Dermis blood vessel endothelial cell (primary cell): Measurements from ENCODE around the gene KLRD1. TPM values are rescaled to one million over a fixed set of nuclear protein-coding genes. Genes with fewer than 3 reads are reported as not detected.
A peak's percentile ranks its signal among the peaks of the same experiment; 100 is the strongest.
"Not testable (repeated sequence)": the region's sequence is repeated elsewhere in the genome, so short reads cannot be mapped to it uniquely, and the experiment has no call there.

Experiments
- DNase-seq: peaks from one replicate; pipeline ENCODE4 v3.0.0; 2010
- total RNA-seq: library from RNA; depleted of rRNA; stranded (reverse); fragments of >200 nt; gene quantifications from 2 replicates; pipeline ENCODE4 v1.2.3, GENCODE V29; 2014

Gene KLRD1
- total RNA-seq, 1 donor from 2014 or later, result 0.34 TPM

GRCh38 chr12:10339053-10339840, 31.6 kb downstream of the KLRD1 start:
- DNase-seq, result peak; percentile 40

DNA sequence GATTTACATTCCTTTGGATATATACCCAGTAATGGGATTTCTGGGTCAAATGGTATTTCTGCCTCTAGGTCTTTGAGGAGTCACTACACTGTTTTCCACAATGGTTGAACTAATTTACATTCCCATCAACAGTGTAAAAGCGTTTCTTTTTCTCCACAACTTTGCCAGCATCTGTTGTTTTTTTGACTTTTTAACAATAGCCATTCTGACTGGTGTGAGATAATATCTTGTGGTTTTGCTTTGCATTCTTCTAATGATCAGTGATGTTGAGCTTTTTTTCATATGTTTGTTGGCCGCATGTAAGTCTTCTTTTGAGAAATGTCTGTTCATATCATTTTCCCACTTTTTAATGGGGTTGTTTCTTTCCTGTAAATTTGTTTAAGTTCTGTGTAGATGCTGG, 33.3 kb downstream of the KLRD1 start:
- DNase-seq, result peak; percentile 7

DNA sequence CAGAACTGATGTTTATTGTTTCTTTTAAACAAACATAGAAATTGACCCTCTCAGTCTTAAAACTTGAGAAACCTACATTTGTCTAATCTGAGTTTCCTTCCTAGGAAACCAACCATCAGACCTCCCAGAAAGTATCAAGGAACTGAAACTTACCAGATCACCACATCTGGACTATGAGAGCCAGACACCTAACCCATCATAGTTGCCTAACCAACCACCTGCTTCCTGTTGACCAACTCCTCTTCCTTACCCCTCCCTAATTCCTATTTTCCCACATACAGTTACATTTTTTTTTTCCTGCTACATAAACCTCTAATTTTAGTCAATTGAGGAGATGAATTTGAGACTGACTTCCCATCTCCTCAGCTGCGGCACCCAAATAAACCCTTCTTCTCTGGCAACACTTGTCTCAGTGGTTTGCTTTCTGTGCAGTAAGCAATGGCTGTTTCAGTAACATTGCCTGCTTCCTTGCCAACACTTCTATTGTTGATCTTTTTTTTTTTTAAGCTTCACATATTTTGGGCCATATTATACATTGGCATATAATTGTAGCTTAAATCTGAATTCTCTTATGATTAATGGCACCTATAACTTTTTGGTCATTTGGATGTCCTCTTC, 34.3 kb downstream of the KLRD1 start:
- DNase-seq, result no peak

DNA sequence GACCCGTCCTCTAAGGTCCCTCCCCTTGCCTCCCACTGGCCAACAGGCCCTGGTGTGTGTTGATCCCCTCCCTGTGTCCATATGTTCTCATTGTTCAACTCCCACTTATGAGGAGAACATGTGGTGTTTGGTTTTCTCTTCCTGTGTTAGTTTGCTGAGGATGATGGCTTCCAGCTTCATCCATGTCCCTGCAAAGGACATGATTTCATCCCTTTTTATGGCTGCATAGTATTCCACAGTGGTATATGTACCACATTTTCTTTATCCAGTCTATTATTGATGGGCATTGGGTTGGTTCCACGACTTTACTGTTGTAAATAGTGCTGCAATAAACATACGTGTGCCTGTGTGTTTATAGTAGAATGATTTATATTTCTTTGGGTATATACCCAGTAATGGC, 43.8 kb downstream of the KLRD1 start:
- DNase-seq, result not testable (repeated sequence)

DNA sequence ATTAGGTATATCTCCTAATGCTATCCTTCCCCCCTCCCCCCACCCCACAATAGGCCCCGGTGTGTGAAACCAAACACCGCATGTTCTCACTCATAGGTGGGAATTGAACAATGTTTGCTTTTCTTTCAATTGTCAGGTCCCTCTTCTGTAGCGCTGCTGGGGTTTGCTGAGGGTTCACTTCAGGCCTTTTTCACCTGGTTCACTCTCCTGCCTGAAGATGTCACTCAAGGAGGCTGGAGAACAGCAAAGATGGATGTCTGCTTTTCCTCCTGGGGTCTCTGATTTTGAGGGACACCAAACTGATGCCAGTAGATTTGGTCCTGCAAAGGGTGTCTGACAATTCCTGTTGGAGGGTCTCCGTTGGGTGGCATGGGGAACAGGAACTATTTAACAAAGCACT, 46.4 kb downstream of the KLRD1 start:
- DNase-seq, result no peak

DNA sequence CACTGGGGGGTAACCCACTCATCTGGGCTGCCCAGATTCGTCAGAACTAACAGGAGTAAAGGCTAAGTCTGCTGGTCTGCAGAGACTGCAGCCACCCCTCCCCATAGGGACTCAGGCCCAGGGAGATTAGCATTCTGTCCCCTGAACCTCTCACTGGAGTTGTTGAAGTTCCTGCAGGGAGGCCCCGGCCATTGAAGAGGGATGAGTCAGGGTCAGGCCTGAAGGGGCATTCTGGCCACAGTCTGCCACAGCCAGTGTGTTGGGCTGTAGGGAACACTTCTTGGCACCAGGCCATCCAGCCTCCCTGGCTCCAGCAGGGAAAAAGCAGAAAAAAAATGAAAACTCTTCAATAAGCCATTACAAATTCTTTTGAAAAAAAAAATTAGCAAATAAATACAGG, 46.8 kb downstream of the KLRD1 start:
- peak; percentile 51 for DNase-seq

DNA sequence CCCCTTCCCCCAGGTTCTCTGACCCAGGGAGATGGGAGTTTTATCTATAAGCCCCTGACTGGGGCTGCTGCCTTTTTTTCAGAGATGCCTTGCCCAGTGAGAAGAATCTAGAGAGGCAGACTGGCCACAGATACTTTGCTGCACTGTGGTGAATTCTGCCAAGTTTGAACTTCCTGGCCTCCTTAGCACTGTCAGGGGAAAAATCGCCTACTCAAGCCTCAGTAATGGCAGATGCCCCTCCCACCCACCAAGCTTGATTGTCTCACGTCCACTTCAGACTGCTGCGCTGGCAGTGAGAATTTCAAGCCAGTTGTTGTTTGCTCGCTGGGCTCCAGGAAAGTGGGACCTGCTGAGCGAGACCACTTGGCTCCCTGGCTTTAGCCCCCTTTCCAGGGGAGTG, 50.5 kb downstream of the KLRD1 start:
- DNase-seq, result no peak

DNA sequence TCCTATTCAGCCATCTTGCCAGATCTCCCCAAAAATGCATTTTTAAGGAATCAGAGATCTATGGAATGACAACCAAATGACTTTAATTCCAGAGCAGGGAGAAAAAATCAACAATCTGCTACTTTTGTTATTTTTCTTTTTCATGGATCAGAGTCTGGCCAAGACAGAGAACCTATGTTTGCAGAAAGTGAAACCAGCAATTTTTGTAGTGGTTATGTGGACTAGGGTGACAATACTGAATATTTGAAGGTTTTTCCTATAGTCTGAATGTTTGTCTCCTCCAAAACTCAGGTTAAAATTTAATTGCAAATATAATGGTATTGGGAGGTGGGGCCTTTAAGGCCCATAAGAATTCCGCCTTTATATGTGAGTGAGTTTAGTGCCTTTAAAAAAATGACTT, 51.3 kb downstream of the KLRD1 start:
- no peak for DNase-seq

DNA sequence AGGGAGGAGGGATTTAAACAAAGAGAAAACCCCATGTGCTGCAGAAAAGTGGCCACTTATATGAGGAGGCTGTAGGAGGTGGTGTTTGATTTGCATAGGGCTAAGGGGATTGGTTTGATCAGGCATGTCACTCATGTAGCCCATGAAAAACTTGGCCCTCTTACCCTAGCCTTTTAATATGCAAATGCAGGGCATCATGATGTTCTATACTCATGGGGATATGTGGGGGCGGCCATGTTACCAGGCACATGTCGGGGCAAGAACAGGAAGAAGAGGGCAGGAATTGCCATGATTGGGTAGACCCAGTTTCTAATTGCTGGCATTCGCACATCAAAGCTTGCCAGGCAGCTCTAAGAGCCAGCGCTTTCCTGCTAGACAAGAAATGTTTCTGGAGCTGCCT, 53.4 kb downstream of the KLRD1 start:
- no peak for DNase-seq

DNA sequence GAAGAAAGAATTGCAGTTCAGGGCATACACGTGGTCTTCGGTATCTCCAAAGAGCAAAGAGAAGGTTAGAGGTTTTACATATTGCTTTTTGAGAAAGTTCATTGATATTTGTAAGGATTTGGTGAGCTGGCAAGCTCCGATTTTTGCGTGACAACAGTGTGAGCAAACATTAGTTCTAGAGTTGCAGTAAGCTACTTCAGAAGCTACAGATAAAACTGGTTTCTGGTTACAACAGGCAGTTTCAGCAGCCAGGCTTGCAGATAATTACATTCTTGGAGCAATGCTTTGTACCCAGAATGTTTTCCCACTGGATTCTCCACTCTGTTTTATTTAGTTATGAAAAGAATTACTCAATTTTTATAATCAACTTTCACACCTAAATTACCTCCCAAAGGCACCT, 54.0 kb downstream of the KLRD1 start:
- DNase-seq, result no peak

- DNase-seq, result no peak
Observed at GRCh38 chr12:10362325-10362724, 54.7 kb downstream of the KLRD1 start.

GRCh38 chr12:10362828-10363657, 55.4 kb downstream of the KLRD1 start:
- no peak for DNase-seq

- DNase-seq, result no peak
Observed at GRCh38 chr12:10363658-10363913, 55.9 kb downstream of the KLRD1 start.

- peak; percentile 56 for DNase-seq
Observed at GRCh38 chr12:10363914-10364814, 56.5 kb downstream of the KLRD1 start.

GRCh38 chr12:10364815-10365622, 57.3 kb downstream of the KLRD1 start:
- peak; percentile 78 for DNase-seq

- peak; percentile 52 for DNase-seq
Observed at GRCh38 chr12:10365696-10366405, 58.2 kb downstream of the KLRD1 start.

DNA sequence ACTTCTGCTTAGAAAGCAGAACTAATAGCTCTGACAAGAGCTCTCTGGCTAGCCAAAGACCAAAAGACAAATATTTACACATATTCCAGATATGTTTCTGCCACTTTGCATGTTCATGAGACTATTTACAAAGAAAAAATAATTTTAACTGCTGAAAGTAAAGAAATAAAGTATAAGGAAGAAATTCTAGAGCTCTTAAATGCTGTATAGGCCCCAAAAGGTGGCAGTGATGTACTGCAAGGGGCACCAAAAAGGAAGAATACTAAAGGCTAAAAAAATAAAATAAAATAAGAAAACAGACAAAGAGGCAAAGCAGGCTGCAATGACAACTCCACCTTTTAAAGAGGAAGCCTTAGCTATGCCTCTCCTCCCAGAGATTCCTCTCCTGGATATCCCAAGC, 59.2 kb downstream of the KLRD1 start:
- no peak for DNase-seq

GRCh38 chr12:10367714-10368113, 60.0 kb downstream of the KLRD1 start:
- DNase-seq, result not testable (repeated sequence)

DNA sequence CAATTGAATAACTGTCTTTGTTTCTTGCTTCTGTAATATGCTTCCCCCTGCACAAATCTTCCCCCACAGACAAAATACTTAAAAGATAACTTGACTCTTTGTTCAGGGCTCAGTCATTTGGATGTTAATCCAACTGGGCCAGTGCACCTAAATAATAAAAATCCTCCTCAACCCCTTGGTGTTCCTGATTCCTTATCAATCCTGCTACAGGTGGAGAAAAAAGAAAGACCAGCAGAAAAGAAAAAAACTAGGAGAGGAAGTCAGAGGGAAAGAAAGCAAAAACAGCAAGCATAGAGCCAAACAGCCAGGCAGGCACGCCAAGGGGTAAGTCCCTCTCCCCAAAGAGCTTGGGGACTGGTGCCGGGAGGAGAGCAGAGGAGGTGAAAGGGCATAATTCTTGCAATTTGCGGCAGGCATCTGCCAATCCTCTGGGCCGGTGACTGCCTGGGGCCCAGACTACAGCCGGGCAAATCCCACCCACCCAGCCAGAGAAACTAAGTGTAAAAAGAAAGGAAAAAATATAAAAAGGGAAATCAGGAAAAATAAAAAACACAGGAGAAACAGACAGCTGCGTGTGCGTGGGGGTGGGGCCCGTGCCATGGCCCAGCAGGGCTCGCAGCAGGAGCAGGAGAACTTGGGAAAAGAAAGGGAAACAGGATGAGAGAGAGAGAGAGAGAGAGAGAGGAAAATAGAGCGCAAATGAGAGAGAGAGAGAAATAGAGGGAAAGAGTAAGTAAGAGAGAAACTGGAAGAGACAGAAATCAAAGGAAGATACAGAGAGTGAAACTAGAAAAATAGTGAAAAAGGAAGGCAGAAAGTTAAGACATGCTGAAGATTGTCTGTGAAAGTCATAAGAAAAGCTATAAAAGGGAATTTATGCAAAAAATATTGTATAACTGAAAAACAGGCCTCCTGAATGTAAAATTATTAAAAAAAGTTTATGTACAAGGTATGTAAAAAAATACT, 60.8 kb downstream of the KLRD1 start:
- DNase-seq, result no peak
